GM12891 (cell line): ENCODE results near the gene TMEM258.

Experiments used
- PAX5 ChIP-seq: IDR thresholded peaks from 2 replicates; pipeline ENCODE4 v1.6.1; 2011; ENCODE audit warnings: low read length, moderate library complexity, mild to moderate bottlenecking; ENCODE audit not compliant: insufficient read depth, severe bottlenecking
- POLR2A ChIP-seq: IDR thresholded peaks from 2 replicates; pipeline ENCODE4 v1.6.1; 2011; ENCODE audit warnings: low read depth, low read length, control low read depth
- POLR2AphosphoS5 ChIP-seq: IDR thresholded peaks from 2 replicates; pipeline ENCODE4 v1.6.1; 2011; ENCODE audit warnings: low read depth, low read length, control low read depth
- POU2F2 ChIP-seq: IDR thresholded peaks from 2 replicates; pipeline ENCODE4 v1.6.1; 2011; ENCODE audit warnings: low read depth, mild to moderate bottlenecking, control low read depth, low read length, moderate library complexity
- TAF1 ChIP-seq: IDR thresholded peaks from 2 replicates; pipeline ENCODE4 v1.6.1; 2011; ENCODE audit warnings: low read depth, low read length, control low read depth

- no peak for TF ChIP-seq POLR2AphosphoS5
- TF ChIP-seq PAX5, result no peak
- no peak for TF ChIP-seq POLR2A
- TF ChIP-seq TAF1, result no peak
- no peak for TF ChIP-seq POU2F2
These were observed 48.0 kb upstream of the TMEM258 start for GRCh38 chr11:61840371-61840770.
